ENCODE measurements around the gene PDCD2L. TPM values are rescaled to one million over a fixed set of nuclear protein-coding genes. Genes with fewer than 3 reads are reported as not detected.

Gene PDCD2L
- total RNA-seq, 1 experiment from 2014 or later: 43.3 TPM

GRCh38 chr19:34436716-34437115 lies 32.5 kb downstream of the PDCD2L start:
- H3K27ac Mint-ChIP-seq: no peak overlapping the region
- Histone ChIP-seq H3K27me3 (ENCODE audit: insufficient read depth, low read length) (no peaks in the 10 kb centered on the region), H3K14ac (ENCODE audit: insufficient read depth, low read length) (no peak overlapping the region), H3K56ac (ENCODE audit: insufficient read length, low read depth, low read length) (no peak overlapping the region), H4K5ac (ENCODE audit: insufficient read length, low read depth, low read length) (no peak overlapping the region), H3K9me3 (ENCODE audit: control insufficient read depth, low read depth, low read length) (no peaks in the 10 kb centered on the region), H3K79me1 (ENCODE audit: insufficient read depth, low read depth, low read length, poor library complexity, severe bottlenecking) (peaks cover 6% of the 10 kb centered on the region), H2AK5ac (ENCODE audit: insufficient read length, low read length) (no peak overlapping the region), H2BK12ac (ENCODE audit: insufficient read length, low read depth, low read length) (no peak overlapping the region), H3K23ac (ENCODE audit: insufficient read length, low read depth, low read length) (no peak overlapping the region), H2BK120ac (ENCODE audit: low read depth, low read length, poor library complexity, severe bottlenecking) (no peak overlapping the region), H3K18ac (ENCODE audit: insufficient read length, low read depth, low read length) (no peak overlapping the region), H3K4me1 (ENCODE audit: insufficient read depth, low read length) (no peaks in the 10 kb centered on the region), H2BK5ac (ENCODE audit: insufficient read length, low read length) (no peak overlapping the region), H4K20me1 (ENCODE audit: control insufficient read depth, insufficient read depth, insufficient read length) (no peaks in the 10 kb centered on the region), H4K91ac (ENCODE audit: insufficient read length, low read depth, low read length) (no peak overlapping the region), H3K27ac (ENCODE audit: insufficient read length, low read depth, low read length) (no peak overlapping the region), H3K4me2 (ENCODE audit: insufficient read depth, insufficient read length, low read length) (no peak overlapping the region), H3K9ac (ENCODE audit: extremely low read depth, insufficient read length, low read length) (no peak overlapping the region), H2BK20ac (ENCODE audit: low read depth, low read length, poor library complexity, severe bottlenecking) (no peak overlapping the region), H4K8ac (replicated peaks; ENCODE audit: insufficient read length, low read depth, low read length) (no peak overlapping the region), H3T11ph (ENCODE audit: low read length) (no peak overlapping the region), H2BK15ac (ENCODE audit: low read depth, low read length) (no peak overlapping the region), H3K23me2 (ENCODE audit: insufficient read length, low read depth, low read length, poor library complexity, severe bottlenecking) (no peaks in the 10 kb centered on the region), H2AFZ (ENCODE audit: low read length) (no peak overlapping the region), H3K79me2 (ENCODE audit: insufficient read depth, low read length) (peaks cover 12% of the 10 kb centered on the region; the same call in 1 of the 2 replicates), H3K4ac (ENCODE audit: low read depth, low read length) (no peak overlapping the region)
- TF ChIP-seq CTCF (conservative IDR thresholded peaks at IDR 0.05): no peak
- DNase-seq: no peak
- H3K27me3 Mint-ChIP-seq (ENCODE audit: low read depth): no peaks in the 10 kb centered on the region
- no peaks in the 10 kb centered on the region for H3K9me3 Mint-ChIP-seq
- WGBS (ENCODE audit: extremely low coverage, insufficient read length, low lambda C conversion rate): no CpG with 5 or more reads among the region's 3 CpGs
- H3K4me1 Mint-ChIP-seq: peaks cover 2% of the 10 kb centered on the region in 2 experiments; a peak in 2 of 4 replicates
- no peak overlapping the region for H3K4me3 Mint-ChIP-seq
- peaks cover 45 to 92% (median 81%) of the 10 kb centered on the region in 3 experiments for H3K36me3 Mint-ChIP-seq (ENCODE audit: insufficient read depth in 1 of 3, low read depth in 3 of 3)
